ENCODE data around the gene SPATA31C1.

- TF ChIP-seq EZH2phosphoT487 (IDR thresholded peaks at IDR 0.05; ENCODE audit: insufficient read depth, low read depth), result no peak
- no peak for TF ChIP-seq EZH2 (IDR thresholded peaks at IDR 0.05; ENCODE audit: insufficient read depth, poor library complexity, severe bottlenecking)
Measured at GRCh38 chr9:87883274-87883673, 34.5 kb upstream of the SPATA31C1 start.
